AG09309 (cell line): Measurements from ENCODE around the gene CD160.
A peak's percentile ranks its signal among the peaks of the same experiment; 100 is the strongest.

Experiments
- DNase-seq: peaks from one replicate; pipeline ENCODE4 v3.0.0-alpha.2; 2010; ENCODE audit warnings: low read depth
- H3K4me3 ChIP-seq: 2 replicates; pipeline ENCODE4 v1.5.1; 2011; ENCODE audit warnings: mild to moderate bottlenecking, low read depth, low read length, moderate library complexity; ENCODE audit not compliant: control insufficient read depth
- CTCF ChIP-seq: IDR thresholded peaks from 2 replicates; pipeline ENCODE4 v1.5.1; 2011; ENCODE audit warnings: mild to moderate bottlenecking, low read depth, low read length, inconsistent platforms; ENCODE audit not compliant: insufficient read depth, control insufficient read depth; ENCODE audit errors: missing control alignments

The CD160 gene

GRCh38 chr1:145690587-145691558 is 28.4 kb upstream of the CD160 start:
- no peak for TF ChIP-seq CTCF
- DNase-seq, result peak; percentile 52
- H3K4me3 ChIP-seq, result no peak overlapping the region

DNA sequence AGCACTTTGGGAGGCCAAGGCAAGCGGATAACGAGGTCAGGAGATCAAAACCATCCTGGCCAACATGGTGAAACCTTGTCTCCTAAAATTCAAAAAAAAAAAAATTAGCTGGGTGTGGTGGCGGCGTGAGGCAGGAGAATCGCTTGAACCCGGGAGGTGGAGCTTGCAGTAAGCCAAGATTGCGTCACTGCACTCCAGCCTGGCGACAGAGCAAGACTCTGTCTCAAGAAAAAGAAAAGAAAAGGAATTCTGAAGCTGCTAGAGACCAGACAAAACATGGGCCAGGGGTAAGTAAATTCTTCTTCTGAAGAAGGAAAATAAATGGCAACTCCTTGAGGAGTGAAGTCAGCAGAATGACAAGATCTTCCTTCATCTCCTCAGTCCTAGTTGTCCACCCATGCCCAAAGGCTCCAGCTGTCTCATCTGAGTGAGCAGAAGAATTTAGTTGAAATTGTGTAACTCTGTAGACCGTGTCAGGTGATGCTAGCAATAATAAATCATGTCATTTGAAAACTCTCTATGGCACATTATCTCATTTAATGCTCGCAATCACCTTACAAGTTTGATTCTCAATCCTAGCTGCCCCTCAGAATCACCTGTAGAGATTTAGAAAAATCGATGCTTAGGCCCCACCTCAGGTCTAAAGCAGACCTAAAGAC is 26.4 kb upstream of the CD160 start:
- TF ChIP-seq CTCF, result no peak
- H3K4me3 ChIP-seq, result no peak overlapping the region
- no peak for DNase-seq

- no peak for DNase-seq
- H3K4me3 ChIP-seq, result no peak overlapping the region
- TF ChIP-seq CTCF, result no peak
Observed at GRCh38 chr1:145695821-145696629, 23.3 kb upstream of the CD160 start.

DNA sequence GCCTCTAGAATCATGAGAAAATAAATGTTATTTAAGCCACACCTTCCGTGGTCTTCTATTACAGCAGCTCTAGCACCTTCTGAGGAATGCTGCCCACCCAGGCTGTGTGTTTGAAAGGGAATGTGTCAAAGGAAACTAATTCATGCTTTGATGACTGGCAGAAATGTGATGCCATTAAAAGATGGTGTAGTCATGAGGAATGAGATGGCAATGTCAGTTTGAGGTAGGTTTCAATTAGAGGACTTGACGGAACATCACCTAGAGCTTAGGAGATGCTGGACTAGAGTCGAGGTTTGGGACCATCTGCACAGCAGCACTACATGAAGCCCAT is 22.7 kb upstream of the CD160 start:
- TF ChIP-seq CTCF, result no peak
- no peak overlapping the region for H3K4me3 ChIP-seq
- DNase-seq, result no peak

GRCh38 chr1:145701306-145701862 is 17.9 kb upstream of the CD160 start:
- no peak for TF ChIP-seq CTCF
- no peak for DNase-seq
- no peak overlapping the region for H3K4me3 ChIP-seq

DNA sequence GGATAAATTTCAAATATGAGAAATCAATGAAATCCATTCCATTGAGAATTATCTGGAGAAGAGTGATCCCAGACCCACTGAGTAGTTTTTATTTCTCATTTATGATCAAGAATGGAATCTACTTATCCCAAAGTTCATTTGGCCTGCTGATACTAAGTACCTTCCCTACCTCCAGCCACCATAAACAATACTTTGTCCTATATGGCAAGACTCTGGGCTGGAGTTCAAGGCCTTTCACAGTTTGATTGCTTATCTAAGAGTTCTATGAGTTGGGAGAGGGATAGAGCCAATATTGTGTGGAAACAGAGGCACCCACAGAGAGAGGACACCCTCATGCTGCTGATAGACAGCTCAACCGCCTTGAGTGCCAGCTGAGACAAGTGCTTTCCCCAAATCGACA is 17.2 kb upstream of the CD160 start:
- no peak for DNase-seq
- TF ChIP-seq CTCF, result no peak
- no peak overlapping the region for H3K4me3 ChIP-seq
